Fibroblast of lung (primary cell): ENCODE measurements around the gene FCHO2.

Source experiments
- CTCF ChIP-seq, 2 donors: IDR thresholded peaks in 1 of 2; conservative IDR thresholded peaks in 1 of 2; 1 replicate in 1 of 2; 2 replicates in 1 of 2; pipeline ENCODE4 v1.5.1; 2011 to 2012; ENCODE audit warnings: low read length in 2 of 2, control low read depth in 1 of 2, inconsistent platforms in 1 of 2, low read depth in 1 of 2, mild to moderate bottlenecking in 1 of 2
- EZH2 ChIP-seq: IDR thresholded peaks from 2 replicates; pipeline ENCODE4 v1.5.1; 2012; ENCODE audit warnings: low read length, control low read depth, mild to moderate bottlenecking; ENCODE audit errors: missing control alignments

DNA sequence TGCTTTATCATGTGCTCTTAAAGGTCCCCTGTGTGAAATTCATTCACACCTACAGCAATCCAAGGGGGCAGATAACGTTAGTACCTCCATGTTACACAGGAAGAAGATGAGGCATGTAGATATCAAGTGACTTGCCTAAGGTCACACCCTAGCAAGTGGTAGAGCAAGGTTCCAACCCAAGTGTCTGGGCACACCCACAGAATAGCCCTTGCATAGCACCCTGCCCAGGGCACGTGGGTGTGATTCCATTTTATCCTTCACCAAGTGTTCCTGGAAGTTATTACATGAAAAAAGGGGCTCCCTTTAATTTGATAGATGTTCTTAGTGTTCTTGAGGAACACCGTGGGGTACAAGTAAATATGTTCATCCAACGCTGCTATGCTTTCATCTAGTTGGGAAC lies 169.4 kb downstream of the FCHO2 start:
- TF ChIP-seq CTCF (conservative IDR thresholded peaks at IDR 0.05 in 1 of 2, IDR thresholded peaks at IDR 0.05 in 1 of 2; ENCODE audit: low read depth in 1 of 2, low read length in 2 of 2) (no peak), EZH2 (no peak)
